Small intestine (tissue), 7 donors: ENCODE measurements around the gene FRS2. TPM values are rescaled to one million over a fixed set of nuclear protein-coding genes. Genes with fewer than 3 reads are reported as not detected.

ENCODE experiments used
- DNase-seq, 2 donors: peaks; one replicate each; pipeline versions ENCODE4 v3.0.0 to v3.0.0-alpha.2; 2013
- FAIRE-seq: peaks from 2 replicates; lab custom pipeline; 2012; peaks lifted over from hg19 to GRCh38; lab: Jason Lieb, UNC
- H3K27ac ChIP-seq, 3 donors: one replicate each; pipeline ENCODE4 v1.5.1; 2013; ENCODE audit warnings: low read length in 2 of 3, mild to moderate bottlenecking in 2 of 3, control low read depth in 1 of 3, inconsistent platforms in 1 of 3, low read depth in 1 of 3, moderate library complexity in 1 of 3
- H3K27me3 ChIP-seq, 3 donors: one replicate each; pipeline ENCODE4 v1.6.1; 2013; ENCODE audit warnings: low read length in 3 of 3, inconsistent platforms in 1 of 3; ENCODE audit not compliant: control insufficient read depth in 3 of 3, insufficient read depth in 3 of 3
- H3K36me3 ChIP-seq, 3 donors: one replicate each; pipeline ENCODE4 v1.6.1; 2013; ENCODE audit warnings: low read length in 3 of 3, inconsistent platforms in 1 of 3, low read depth in 1 of 3, mild to moderate bottlenecking in 1 of 3, moderate library complexity in 1 of 3; ENCODE audit not compliant: control insufficient read depth in 3 of 3, insufficient read depth in 2 of 3
- H3K4me1 ChIP-seq, 3 donors: one replicate each; pipeline ENCODE4 v1.6.1; 2013; ENCODE audit warnings: low read length in 2 of 3, inconsistent platforms in 1 of 3, low read depth in 1 of 3, mild to moderate bottlenecking in 1 of 3, moderate library complexity in 1 of 3; ENCODE audit not compliant: control insufficient read depth in 3 of 3, insufficient read depth in 2 of 3
- H3K4me3 ChIP-seq, 3 donors: one replicate each; pipeline ENCODE4 v1.5.1; 2013; ENCODE audit warnings: low read length in 3 of 3, control low read depth in 1 of 3, inconsistent platforms in 1 of 3, low read depth in 1 of 3, mild to moderate bottlenecking in 1 of 3, moderate library complexity in 1 of 3
- H3K9me3 ChIP-seq, 2 donors: one replicate each; pipeline ENCODE4 v1.6.1; 2013; ENCODE audit warnings: low read depth in 1 of 2, low read length in 1 of 2; ENCODE audit not compliant: control insufficient read depth in 2 of 2, insufficient read depth in 1 of 2
- WGBS, 3 donors: extraction: QIAGEN DNeasy Blood & Tissue Kit; methylation state at CpG; one replicate each; pipeline ENCODE4 v1.1.7; 2013; 5-methylcytosine and 5-hydroxymethylcytosine counted together
- polyA plus RNA-seq, 4 donors: library from polyadenylated mRNA; stranded (reverse) in 3 of 4; unstranded in 1 of 4; fragments of 200-250 nt in 3 of 4; fragments of 120-200 nt in 1 of 4; gene quantifications; one replicate each; pipeline versions ENCODE4 v1.2.1 to v1.2.3, GENCODE V29; 2013
- donor health status: healthy with polysubstance abuse.
- donor health status: control.
- donor health status: control.
- donor health status: Bipolar disorder and iron deficiency.
- donor health status: healthy.

FRS2 gene
- polyA plus RNA-seq, 4 donors: 5.9 to 30.3 (median 9.3) TPM

- no peak overlapping the region for H3K4me3 ChIP-seq
- peaks cover 0 to 12% (median 4%) of the 10 kb centered on the region in 3 donors for H3K4me1 ChIP-seq
- H3K9me3 ChIP-seq: no peaks in the 10 kb centered on the region
- no peak for DNase-seq
- no peak for FAIRE-seq
- H3K36me3 ChIP-seq: peaks cover 0 to 8% (median 0%) of the 10 kb centered on the region in 3 donors
- 62 to 69% (median 63%) methylated on average over 3 of the region's 3 CpGs for whole genome bisulfite sequencing, 3 donors
- no peaks in the 10 kb centered on the region for H3K27me3 ChIP-seq
- H3K27ac ChIP-seq: no peak overlapping the region
Observed at GRCh38 chr12:69495071-69495470, 24.9 kb downstream of the FRS2 start.

- Histone ChIP-seq H3K4me1 (peaks cover 0 to 12% (median 4%) of the 10 kb centered on the region in 3 donors), H3K27me3 (no peaks in the 10 kb centered on the region), H3K27ac (peak overlapping the region in 1 of 3 donors; percentile 32), H3K36me3 (no peaks in the 10 kb centered on the region), H3K4me3 (no peak overlapping the region), H3K9me3 (no peaks in the 10 kb centered on the region)
- FAIRE-seq (no peak), DNase-seq (peak; percentile 15 to 52)
- 55 to 60% (median 56%) methylated on average over 4 of the region's 4 CpGs for WGBS, 3 donors
Observed at GRCh38 chr12:69497308-69498026, 27.3 kb downstream of the FRS2 start.

DNA sequence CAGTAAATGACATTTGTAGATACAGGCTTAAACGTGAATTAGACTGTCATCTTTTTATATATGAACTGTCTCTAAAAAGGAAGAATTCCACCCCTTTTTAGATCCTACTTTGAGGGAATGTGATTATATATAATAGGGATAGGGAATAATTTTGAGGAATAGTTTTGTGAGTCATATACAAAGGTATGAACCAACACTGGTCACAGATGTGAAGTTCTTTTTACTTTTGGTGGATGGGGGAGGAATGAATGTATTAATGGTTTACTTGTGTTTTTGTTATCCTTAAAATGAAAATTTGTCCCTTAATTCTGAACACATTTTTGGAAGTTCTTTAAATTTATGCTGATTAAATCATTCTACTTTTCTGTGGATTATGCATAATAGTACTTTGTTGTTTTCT, 30.4 kb downstream of the FRS2 start:
- no peak for DNase-seq
- 70 to 76% (median 70%) methylated on average over 1 of the region's 1 CpG for WGBS, 3 donors
- H3K36me3 ChIP-seq: no peaks in the 10 kb centered on the region
- no peaks in the 10 kb centered on the region for H3K9me3 ChIP-seq
- FAIRE-seq: no peak
- H3K4me1 ChIP-seq: peaks cover 0 to 8% (median 4%) of the 10 kb centered on the region in 3 donors
- H3K4me3 ChIP-seq: no peak overlapping the region
- no peak overlapping the region for H3K27ac ChIP-seq
- H3K27me3 ChIP-seq: no peaks in the 10 kb centered on the region

- no peaks in the 10 kb centered on the region for H3K27me3 ChIP-seq
- H3K27ac ChIP-seq: no peak overlapping the region
- 84 to 89% (median 86%) methylated on average over 5 of the region's 5 CpGs for WGBS, 3 donors
Observed at GRCh38 chr12:69501154-69501895, 31.1 kb downstream of the FRS2 start.

DNA sequence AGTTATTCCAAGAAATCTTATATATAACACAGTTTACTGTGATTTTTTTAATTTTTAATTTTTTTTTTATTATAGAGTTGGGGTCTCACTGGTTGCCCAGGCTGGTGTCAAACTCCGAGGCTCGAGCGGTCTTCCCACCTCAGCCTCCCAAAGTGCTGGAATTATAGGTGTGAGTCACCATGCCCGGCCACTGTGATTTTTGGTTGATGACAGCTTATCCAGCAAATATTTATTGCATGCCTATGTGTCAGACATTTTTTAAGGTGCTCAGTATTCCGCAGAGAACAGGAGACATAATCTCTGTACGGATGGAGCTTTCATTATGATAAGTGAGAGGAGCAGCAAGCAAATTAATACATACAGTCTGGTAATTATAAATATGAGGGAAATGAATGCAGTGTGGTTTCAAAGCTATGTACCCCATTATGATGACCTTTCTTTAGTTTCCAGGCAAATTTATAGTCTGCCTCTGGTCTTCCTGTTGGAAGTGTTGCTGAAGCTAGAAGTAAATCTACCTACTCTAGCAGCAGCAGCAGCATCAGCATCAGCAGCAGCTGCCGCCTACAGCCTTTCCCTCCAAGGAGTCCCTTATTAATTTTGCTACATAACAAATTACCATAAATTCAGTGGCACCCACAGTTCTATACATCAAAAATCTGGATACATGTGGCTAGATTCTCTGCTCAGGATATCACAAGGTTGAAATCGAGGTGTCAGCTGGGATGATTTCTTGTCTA, 32.3 kb downstream of the FRS2 start:
- FAIRE-seq (no peak), DNase-seq (no peak)
- WGBS, 3 donors: 93 to 97% (median 94%) methylated on average over 8 of the region's 8 CpGs
- no peak overlapping the region for H3K27ac ChIP-seq
- no peaks in the 10 kb centered on the region for H3K27me3 ChIP-seq
- H3K36me3 ChIP-seq: no peaks in the 10 kb centered on the region
- no peaks in the 10 kb centered on the region for H3K9me3 ChIP-seq
- H3K4me3 ChIP-seq: no peak overlapping the region
- H3K4me1 ChIP-seq: peaks cover 0 to 2% (median 0%) of the 10 kb centered on the region in 3 donors

More at GRCh38 chr12:69501154-69501895, 31.1 kb downstream of the FRS2 start:
- H3K9me3 ChIP-seq: no peaks in the 10 kb centered on the region
- DNase-seq: no peak
- no peak overlapping the region for H3K4me3 ChIP-seq
- H3K36me3 ChIP-seq: no peaks in the 10 kb centered on the region
- FAIRE-seq: no peak
- H3K4me1 ChIP-seq: peaks cover 0 to 8% (median 4%) of the 10 kb centered on the region in 3 donors

DNA sequence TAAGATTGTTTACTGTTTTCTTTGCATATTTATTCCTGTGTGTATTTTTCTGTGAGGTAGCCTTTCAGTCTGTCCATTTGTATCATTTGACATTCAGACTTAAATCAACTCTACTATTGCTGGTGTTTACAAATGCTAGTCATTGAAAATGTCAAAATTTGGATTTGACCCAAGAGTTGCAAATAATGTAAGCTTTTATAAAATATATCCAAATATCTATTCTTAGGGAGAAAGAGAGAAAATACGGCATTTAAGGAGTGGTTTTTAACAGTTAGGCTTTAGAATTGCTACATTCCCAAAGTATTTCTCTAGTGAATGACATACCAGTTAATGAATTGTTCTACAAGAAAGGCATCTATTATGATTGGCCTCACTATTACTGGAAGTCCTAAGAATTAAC, 37.9 kb downstream of the FRS2 start:
- Histone ChIP-seq H3K27me3 (no peaks in the 10 kb centered on the region), H3K9me3 (no peaks in the 10 kb centered on the region), H3K4me3 (no peak overlapping the region), H3K4me1 (peaks cover 0 to 5% (median 0%) of the 10 kb centered on the region in 3 donors), H3K27ac (no peak overlapping the region), H3K36me3 (no peaks in the 10 kb centered on the region)
- FAIRE-seq: no peak
- WGBS, 3 donors: 77 to 94% (median 91%) methylated on average over 1 of the region's 1 CpG
- DNase-seq: no peak

- DNase-seq: no peak
- no peaks in the 10 kb centered on the region for H3K27me3 ChIP-seq
Observed at GRCh38 chr12:69508621-69509020, 38.4 kb downstream of the FRS2 start.

DNA sequence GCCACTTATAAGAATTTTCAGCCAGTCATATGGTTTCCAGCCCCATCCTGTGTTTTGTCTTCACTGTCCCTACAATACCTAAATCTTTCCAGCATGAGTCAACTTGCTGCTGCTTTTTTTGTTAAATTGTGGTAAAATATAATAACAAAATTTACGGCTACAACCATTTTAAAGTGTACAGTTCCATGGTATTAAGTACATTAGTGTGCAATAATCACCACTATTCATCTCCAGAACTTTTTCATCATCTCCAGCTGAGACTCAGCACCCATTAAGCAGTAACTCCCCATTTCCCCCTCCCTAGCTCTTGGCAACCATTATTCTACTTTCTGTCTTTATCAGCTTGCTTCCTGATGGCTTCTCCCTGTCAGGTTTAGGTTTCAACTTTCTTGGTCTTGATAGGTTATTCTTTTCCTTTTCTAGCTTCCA, 39.1 kb downstream of the FRS2 start:
- H3K4me3 ChIP-seq: no peak overlapping the region
- no peaks in the 10 kb centered on the region for H3K9me3 ChIP-seq
- H3K27ac ChIP-seq: no peak overlapping the region
- H3K4me1 ChIP-seq: peaks cover 0 to 5% (median 0%) of the 10 kb centered on the region in 3 donors
- no peaks in the 10 kb centered on the region for H3K36me3 ChIP-seq
- H3K27me3 ChIP-seq: no peaks in the 10 kb centered on the region
- DNase-seq (no peak), FAIRE-seq (no peak)
- WGBS, 3 donors: 86 to 97% (median 96%) methylated on average over 1 of the region's 1 CpG

More at GRCh38 chr12:69508621-69509020, 38.4 kb downstream of the FRS2 start:
- Histone ChIP-seq H3K27ac (no peak overlapping the region), H3K9me3 (no peaks in the 10 kb centered on the region), H3K4me1 (peaks cover 0 to 5% (median 0%) of the 10 kb centered on the region in 3 donors), H3K4me3 (no peak overlapping the region), H3K36me3 (no peaks in the 10 kb centered on the region)
- no peak for FAIRE-seq
- WGBS, 3 donors: 86 to 97% (median 96%) methylated on average over 1 of the region's 1 CpG
